Stimulated activated CD8-positive, alpha-beta memory T cell treated with anti-CD3 and anti-CD28 coated beads, Interleukin-4, amount 100 ng/mL, for 48 hours (primary cell): Measurements from ENCODE around the gene ACACB.

ENCODE experiments used
- DNase-seq: peaks from one replicate; pipeline ENCODE4 v3.0.0-alpha.2; 2020

ACACB gene

GRCh38 chr12:109287181-109287580 is 170.8 kb downstream of the ACACB start:
- DNase-seq, result no peak

GRCh38 chr12:109287811-109288469 is 171.6 kb downstream of the ACACB start:
- DNase-seq, result no peak

GRCh38 chr12:109288571-109288970 is 172.2 kb downstream of the ACACB start:
- DNase-seq, result no peak

- no peak for DNase-seq
Measured at GRCh38 chr12:109289004-109289403, 172.6 kb downstream of the ACACB start.

- no peak for DNase-seq
Measured at GRCh38 chr12:109289551-109289950, 173.2 kb downstream of the ACACB start.

GRCh38 chr12:109290061-109290460 is 173.7 kb downstream of the ACACB start:
- DNase-seq, result no peak

GRCh38 chr12:109291117-109291516 is 174.7 kb downstream of the ACACB start:
- no peak for DNase-seq

- DNase-seq, result no peak
Measured at GRCh38 chr12:109291521-109292341, 175.3 kb downstream of the ACACB start.

GRCh38 chr12:109292342-109292711 is 175.9 kb downstream of the ACACB start:
- DNase-seq, result no peak

- DNase-seq, result no peak
Measured at GRCh38 chr12:109293106-109293505, 176.7 kb downstream of the ACACB start.

GRCh38 chr12:109294286-109294796 is 178.0 kb downstream of the ACACB start:
- no peak for DNase-seq

- no peak for DNase-seq
Measured at GRCh38 chr12:109295764-109296425, 179.5 kb downstream of the ACACB start.

- DNase-seq, result no peak
Measured at GRCh38 chr12:109296431-109296830, 180.0 kb downstream of the ACACB start.

- DNase-seq, result no peak
Measured at GRCh38 chr12:109299849-109300248, 183.5 kb downstream of the ACACB start.

- DNase-seq, result no peak
Measured at GRCh38 chr12:109301643-109302168, 185.3 kb downstream of the ACACB start.

- no peak for DNase-seq
Measured at GRCh38 chr12:109302358-109302757, 186.0 kb downstream of the ACACB start.

GRCh38 chr12:109302770-109303169 is 186.4 kb downstream of the ACACB start:
- DNase-seq, result no peak

- no peak for DNase-seq
Measured at GRCh38 chr12:109304485-109304884, 188.1 kb downstream of the ACACB start.

GRCh38 chr12:109305547-109305946 is 189.2 kb downstream of the ACACB start:
- no peak for DNase-seq

GRCh38 chr12:109307051-109307450 is 190.7 kb downstream of the ACACB start:
- no peak for DNase-seq

- no peak for DNase-seq
Measured at GRCh38 chr12:109308534-109309380, 192.4 kb downstream of the ACACB start, which contains the start of gene FOXN4. FOXN4 (minus strand) TSS chr12:109309284; CDS start chr12:109308321, 963 bp downstream.
